ENCODE measurements around the gene SYTL1. TPM values are rescaled to one million over a fixed set of nuclear protein-coding genes. Genes with fewer than 3 reads are reported as not detected.

The SYTL1 gene
- polyA plus RNA-seq, 1 donor from 2014 or later, result not detected

DNA sequence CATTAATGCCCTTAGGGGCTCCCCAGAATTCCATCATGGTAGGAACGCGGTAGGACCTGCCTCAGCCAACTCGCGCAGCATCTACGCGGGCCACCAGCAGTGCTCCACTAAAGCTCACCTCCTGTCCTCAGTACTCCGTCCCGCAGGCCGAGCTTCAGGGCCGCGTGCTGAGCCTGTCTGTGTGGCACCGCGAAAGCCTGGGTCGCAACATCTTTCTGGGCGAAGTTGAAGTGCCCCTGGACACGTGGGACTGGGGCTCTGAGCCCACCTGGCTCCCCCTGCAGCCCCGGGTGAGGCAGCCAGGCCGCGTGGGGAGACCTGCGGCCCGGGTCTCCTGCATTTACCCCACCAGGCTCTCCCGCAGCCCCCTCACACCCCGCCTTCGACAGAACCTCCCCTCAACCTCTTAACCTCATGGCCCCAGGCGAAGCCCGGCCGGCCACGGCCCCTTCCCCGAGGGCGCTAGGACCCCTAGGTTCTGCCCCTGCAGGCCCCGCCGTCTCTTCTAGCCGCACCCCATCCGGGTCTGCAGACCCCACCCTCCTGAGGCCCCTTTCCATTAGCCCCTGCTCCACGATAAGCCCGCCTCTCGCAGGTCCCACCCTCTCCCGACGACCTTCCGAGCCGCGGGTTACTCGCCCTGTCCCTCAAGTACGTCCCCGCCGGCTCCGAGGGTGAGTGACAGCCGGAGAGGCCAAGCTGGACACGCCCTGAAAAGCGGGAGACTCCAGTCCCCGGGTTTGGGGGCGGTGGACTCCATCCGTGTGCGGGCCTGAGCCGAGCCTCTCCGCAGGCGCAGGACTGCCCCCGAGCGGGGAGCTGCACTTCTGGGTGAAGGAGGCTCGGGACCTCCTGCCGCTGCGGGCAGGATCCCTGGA lies 9.1 kb downstream of the SYTL1 start:
- peaks cover 31% of the 10 kb centered on the region for H3K27me3 ChIP-seq (ENCODE audit: insufficient read depth, low read depth, low read length)
- no peaks in the 10 kb centered on the region for H3K9me2 ChIP-seq (ENCODE audit: insufficient read depth, low read length)
- no peaks in the 10 kb centered on the region for H3K36me3 ChIP-seq (ENCODE audit: insufficient read depth, low read length)
- H3K79me2 ChIP-seq (replicated peaks; ENCODE audit: insufficient read depth, low read length), result no peaks in the 10 kb centered on the region
- H3K27ac ChIP-seq (ENCODE audit: low read length), result no peak overlapping the region
- TF ChIP-seq REST (IDR thresholded peaks at IDR 0.05; ENCODE audit: borderline replicate concordance) (no peak), EZH2 (IDR thresholded peaks at IDR 0.05; ENCODE audit: borderline replicate concordance, insufficient read depth, low read length, poor library complexity, severe bottlenecking) (no peak), EP300 (conservative IDR thresholded peaks at IDR 0.05; ENCODE audit: poor library complexity, severe bottlenecking) (no peak), SMC3 (conservative IDR thresholded peaks at IDR 0.05; ENCODE audit: poor library complexity) (no peak), POLR2AphosphoS5 (IDR thresholded peaks at IDR 0.05) (no peak), MXI1 (conservative IDR thresholded peaks at IDR 0.05; ENCODE audit: poor library complexity, severe bottlenecking) (no peak), TAF1 (IDR thresholded peaks at IDR 0.05; ENCODE audit: low read depth) (no peak), CTCF (IDR thresholded peaks at IDR 0.05; ENCODE audit: poor library complexity, severe bottlenecking) (no peak), RAD21 (conservative IDR thresholded peaks at IDR 0.05) (no peak)
- no peak overlapping the region for H3K4me3 ChIP-seq (ENCODE audit: low read length)
- no peaks in the 10 kb centered on the region for H3K9me3 ChIP-seq (ENCODE audit: low read length)
- H4K20me1 ChIP-seq (ENCODE audit: insufficient read depth), result no peaks in the 10 kb centered on the region
- H3F3A ChIP-seq (ENCODE audit: insufficient read depth, low read length, poor library complexity, severe bottlenecking), result no peaks in the 10 kb centered on the region
- no peak overlapping the region for H3K4me2 ChIP-seq (ENCODE audit: low read length)
- H3K9ac ChIP-seq (ENCODE audit: low read length), result no peak overlapping the region
- no peak overlapping the region for H2AFZ ChIP-seq (ENCODE audit: low read depth, low read length)

GRCh38 chr1:27351541-27352107 lies 9.8 kb downstream of the SYTL1 start:
- Histone ChIP-seq H3K4me3 (ENCODE audit: low read length) (no peak overlapping the region), H3K27me3 (ENCODE audit: insufficient read depth, low read depth, low read length) (peaks cover 31% of the 10 kb centered on the region), H2AFZ (ENCODE audit: low read depth, low read length) (no peak overlapping the region), H3K79me2 (replicated peaks; ENCODE audit: insufficient read depth, low read length) (no peaks in the 10 kb centered on the region), H3K36me3 (ENCODE audit: insufficient read depth, low read length) (no peaks in the 10 kb centered on the region), H3F3A (ENCODE audit: insufficient read depth, low read length, poor library complexity, severe bottlenecking) (no peaks in the 10 kb centered on the region), H4K20me1 (ENCODE audit: insufficient read depth) (no peaks in the 10 kb centered on the region), H3K27ac (ENCODE audit: low read length) (no peak overlapping the region), H3K9me3 (ENCODE audit: low read length) (no peaks in the 10 kb centered on the region), H3K9me2 (ENCODE audit: insufficient read depth, low read length) (no peaks in the 10 kb centered on the region), H3K4me2 (ENCODE audit: low read length) (no peak overlapping the region), H3K9ac (ENCODE audit: low read length) (no peak overlapping the region)
- TF ChIP-seq TAF1 (IDR thresholded peaks at IDR 0.05; ENCODE audit: low read depth), result no peak
- TF ChIP-seq REST (IDR thresholded peaks at IDR 0.05; ENCODE audit: borderline replicate concordance), result no peak
- no peak for TF ChIP-seq EZH2 (IDR thresholded peaks at IDR 0.05; ENCODE audit: borderline replicate concordance, insufficient read depth, low read length, poor library complexity, severe bottlenecking)
- no peak for TF ChIP-seq RAD21 (conservative IDR thresholded peaks at IDR 0.05)
- no peak for TF ChIP-seq SMC3 (conservative IDR thresholded peaks at IDR 0.05; ENCODE audit: poor library complexity)
- TF ChIP-seq EP300 (conservative IDR thresholded peaks at IDR 0.05; ENCODE audit: poor library complexity, severe bottlenecking), result no peak
- no peak for TF ChIP-seq CTCF (IDR thresholded peaks at IDR 0.05; ENCODE audit: poor library complexity, severe bottlenecking)
- TF ChIP-seq MXI1 (conservative IDR thresholded peaks at IDR 0.05; ENCODE audit: poor library complexity, severe bottlenecking), result no peak

Measured in neural cell (in vitro differentiated cells).